ENCODE results near the gene MBD3L5. TPM values are rescaled to one million over a fixed set of nuclear protein-coding genes. Genes with fewer than 3 reads are reported as not detected.
"Not testable (repeated sequence)": the region's sequence is repeated elsewhere in the genome, so short reads cannot be mapped to it uniquely, and the experiment has no call there.

The MBD3L5 gene
- total and polyA plus RNA-seq, 2 donors (not counting 3 experiments of a cell fraction or from before 2014, with no cell fraction given): not detected

DNA sequence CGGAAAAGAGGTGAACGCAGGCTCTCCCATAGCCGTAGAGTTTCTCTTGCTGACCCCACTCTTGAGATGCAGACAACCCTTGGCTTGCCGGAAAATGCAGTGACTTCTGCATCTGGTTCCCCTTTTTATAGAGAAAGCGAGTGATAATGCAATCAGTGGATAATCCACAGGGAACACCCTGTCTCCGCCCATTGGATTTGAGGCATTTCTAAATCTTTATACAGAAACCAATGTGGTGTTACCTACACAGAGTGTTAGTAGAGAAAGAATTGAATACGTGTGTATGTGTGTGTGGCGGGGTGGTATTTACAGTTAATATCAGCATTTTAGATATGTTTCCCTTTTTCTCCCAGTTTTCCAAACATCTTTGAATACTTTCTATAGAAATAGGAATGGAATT, 28.2 kb downstream of the MBD3L5 start, which contains the start of gene MBD3L3:
MBD3L3 (minus strand) TSS at position 101 of the 400 bp plus-strand sequence; CDS start at position 30, 71 bp downstream.
- H2AFZ ChIP-seq (ENCODE audit: low read depth, low read length); H3K9me3 ChIP-seq (replicated peaks; ENCODE audit: control insufficient read depth, insufficient read depth, low read length); H3K27ac ChIP-seq (ENCODE audit: insufficient read depth, low read depth, low read length); intact Hi-C loops (cut with micrococcal nuclease); CTCF ChIA-PET; POLR2A ChIA-PET; H3K4me1 ChIP-seq (ENCODE audit: control insufficient read depth, extremely low read depth, insufficient read depth, low read length); H3K4me3 ChIP-seq (replicated peaks in 1 of 3; ENCODE audit: insufficient read depth in 1 of 3, low read depth in 1 of 3, low read length in 3 of 3); dilution Hi-C loops (cut with MboI; ENCODE audit: extremely low pct_ligation_motif_present, low sequenced_read_pairs); H3K9ac ChIP-seq (replicated peaks; ENCODE audit: extremely low read depth, insufficient read depth, low read length); BruUV-seq (replicated peaks); H3K79me2 ChIP-seq (ENCODE audit: control insufficient read depth, insufficient read depth, low read length); H4K20me1 ChIP-seq (replicated peaks; ENCODE audit: control insufficient read depth, extremely low read depth, insufficient read depth, low read length); H3K36me3 ChIP-seq (ENCODE audit: control insufficient read depth in 2 of 2, extremely low read depth in 1 of 2, insufficient read depth in 2 of 2, low read length in 2 of 2); H3K4me2 ChIP-seq (ENCODE audit: insufficient read depth, low read length); H3K27me3 ChIP-seq (ENCODE audit: control insufficient read depth in 2 of 2, insufficient read depth in 2 of 2, low read length in 2 of 2); DNase-seq (ENCODE audit: low read depth, low spot score); H3K9me1 ChIP-seq (replicated peaks; ENCODE audit: control insufficient read depth, extremely low read depth, insufficient read depth, low read length); FAIRE-seq: not testable (repeated sequence)

DNA sequence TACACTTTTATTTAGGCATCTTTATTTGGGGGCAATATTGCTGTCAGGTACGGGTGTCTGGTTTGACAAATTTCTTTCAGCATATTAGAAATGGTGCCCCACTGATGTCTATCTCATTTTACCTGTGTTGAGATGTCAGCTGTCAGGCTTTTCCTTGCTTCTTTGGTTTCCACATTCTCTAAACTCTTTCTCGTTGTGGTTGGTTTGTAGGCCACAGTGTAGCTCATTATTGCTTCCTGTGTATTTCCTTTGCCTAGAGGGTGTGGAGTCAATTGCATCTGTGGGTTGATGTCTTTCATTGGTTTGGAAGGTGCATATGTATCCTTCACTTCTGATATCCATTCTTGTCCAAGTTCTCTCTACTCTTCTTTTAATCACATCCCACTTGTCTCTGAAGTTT, 29.6 kb downstream of the MBD3L5 start:
- H3K36me3 ChIP-seq (ENCODE audit: control insufficient read depth in 2 of 2, extremely low read depth in 1 of 2, insufficient read depth in 2 of 2, low read length in 2 of 2); CTCF ChIA-PET; H3K27me3 ChIP-seq (ENCODE audit: control insufficient read depth in 2 of 2, insufficient read depth in 2 of 2, low read length in 2 of 2); H3K27ac ChIP-seq (ENCODE audit: insufficient read depth, low read depth, low read length); FAIRE-seq; H4K20me1 ChIP-seq (replicated peaks; ENCODE audit: control insufficient read depth, extremely low read depth, insufficient read depth, low read length); H2AFZ ChIP-seq (ENCODE audit: low read depth, low read length); BruUV-seq (replicated peaks); dilution Hi-C loops (cut with MboI; ENCODE audit: extremely low pct_ligation_motif_present, low sequenced_read_pairs); intact Hi-C loops (cut with micrococcal nuclease); H3K9me3 ChIP-seq (replicated peaks; ENCODE audit: control insufficient read depth, insufficient read depth, low read length); POLR2A ChIA-PET; H3K9ac ChIP-seq (replicated peaks; ENCODE audit: extremely low read depth, insufficient read depth, low read length); H3K4me2 ChIP-seq (ENCODE audit: insufficient read depth, low read length); H3K9me1 ChIP-seq (replicated peaks; ENCODE audit: control insufficient read depth, extremely low read depth, insufficient read depth, low read length); H3K4me1 ChIP-seq (ENCODE audit: control insufficient read depth, extremely low read depth, insufficient read depth, low read length); H3K79me2 ChIP-seq (ENCODE audit: control insufficient read depth, insufficient read depth, low read length); H3K4me3 ChIP-seq (replicated peaks in 1 of 3; ENCODE audit: insufficient read depth in 1 of 3, low read depth in 1 of 3, low read length in 3 of 3); DNase-seq (ENCODE audit: low read depth, low spot score): not testable (repeated sequence)

DNA sequence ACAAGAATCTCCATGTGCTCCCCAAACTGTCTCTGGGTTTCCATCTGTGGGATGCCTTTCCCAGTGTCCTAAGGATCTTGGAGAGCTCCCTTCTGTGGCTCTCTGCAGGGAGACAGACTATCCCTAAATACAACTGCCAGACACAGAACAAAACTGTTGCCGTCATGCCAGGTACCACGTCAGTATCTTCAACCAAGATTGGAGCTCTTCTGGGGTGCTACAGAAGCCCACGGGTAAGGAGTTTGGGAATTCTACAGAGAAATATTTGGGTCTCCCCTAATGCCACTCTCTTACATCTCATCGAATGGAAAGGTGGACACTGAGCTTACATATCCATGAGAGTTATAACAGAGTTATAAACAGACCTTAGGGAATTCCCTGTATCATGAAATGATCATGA, 33.0 kb downstream of the MBD3L5 start:
- Histone ChIP-seq H2AFZ (ENCODE audit: low read depth, low read length) (no peak overlapping the region), H3K4me3 (replicated peaks in 1 of 3; ENCODE audit: insufficient read depth in 1 of 3, low read depth in 1 of 3, low read length in 3 of 3) (no peak overlapping the region), H4K20me1 (replicated peaks; ENCODE audit: control insufficient read depth, extremely low read depth, insufficient read depth, low read length) (no peaks in the 10 kb centered on the region), H3K9ac (replicated peaks; ENCODE audit: extremely low read depth, insufficient read depth, low read length) (no peak overlapping the region), H3K4me2 (ENCODE audit: insufficient read depth, low read length) (no peak overlapping the region), H3K9me1 (replicated peaks; ENCODE audit: control insufficient read depth, extremely low read depth, insufficient read depth, low read length) (no peaks in the 10 kb centered on the region), H3K4me1 (ENCODE audit: control insufficient read depth, extremely low read depth, insufficient read depth, low read length) (no peaks in the 10 kb centered on the region), H3K27me3 (ENCODE audit: control insufficient read depth in 2 of 2, insufficient read depth in 2 of 2, low read length in 2 of 2) (no peaks in the 10 kb centered on the region), H3K36me3 (ENCODE audit: control insufficient read depth in 2 of 2, extremely low read depth in 1 of 2, insufficient read depth in 2 of 2, low read length in 2 of 2) (no peaks in the 10 kb centered on the region), H3K9me3 (replicated peaks; ENCODE audit: control insufficient read depth, insufficient read depth, low read length) (no peaks in the 10 kb centered on the region), H3K27ac (ENCODE audit: insufficient read depth, low read depth, low read length) (no peak overlapping the region), H3K79me2 (ENCODE audit: control insufficient read depth, insufficient read depth, low read length) (no peaks in the 10 kb centered on the region)
- dilution Hi-C loops (cut with MboI; ENCODE audit: extremely low pct_ligation_motif_present, low sequenced_read_pairs) (no loop called here), intact Hi-C loops (cut with micrococcal nuclease) (no loop called here)
- no peak for FAIRE-seq
- no peak for DNase-seq (ENCODE audit: low read depth, low spot score)
- CTCF ChIA-PET: interaction anchor here (0.9 kb wide), 1 partner anchor 121 kb away, joined by 3 read pairs; no protein-coding TSS in a partner anchor
- POLR2A ChIA-PET: no interaction called here
- TF ChIP-seq, protein P1, sequence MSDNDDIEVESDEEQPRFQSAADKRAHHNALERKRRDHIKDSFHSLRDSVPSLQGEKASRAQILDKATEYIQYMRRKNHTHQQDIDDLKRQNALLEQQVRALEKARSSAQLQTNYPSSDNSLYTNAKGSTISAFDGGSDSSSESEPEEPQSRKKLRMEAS (IDR thresholded peaks at IDR 0.05; ENCODE audit: insufficient read depth, insufficient read length): no peak
- BruUV-seq (replicated peaks): no TSS peak

All from endothelial cell of umbilical vein (primary cell).